Measurements from ENCODE around the gene GPR25. TPM values are rescaled to one million over a fixed set of nuclear protein-coding genes. Genes with fewer than 3 reads are reported as not detected.

The GPR25 gene
- polyA plus RNA-seq, 1 donor (not counting 4 experiments of a cell fraction or from before 2014, with no cell fraction given), result not detected

DNA sequence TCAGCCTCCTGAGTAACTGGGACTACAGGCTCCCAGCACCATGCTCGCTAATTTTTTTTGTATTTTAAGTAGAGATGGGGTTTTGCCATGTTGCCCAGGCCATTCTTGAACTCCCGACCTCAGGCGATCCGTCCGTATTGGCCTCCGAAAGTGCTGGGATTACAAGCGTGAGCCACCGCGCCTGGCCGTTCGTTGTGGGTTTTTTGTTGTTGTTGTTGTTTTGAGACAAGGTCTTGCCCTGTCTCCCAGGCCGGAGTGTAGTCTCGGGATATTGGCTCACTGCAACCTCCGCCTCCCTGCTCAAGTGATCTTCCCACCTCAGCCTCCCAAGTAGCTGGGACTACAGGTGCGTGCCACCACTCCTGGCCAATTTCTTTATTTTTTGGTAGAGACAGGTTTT lies 17.2 kb downstream of the GPR25 start:
- no peaks in the 10 kb centered on the region for H3K36me3 ChIP-seq (ENCODE audit: control insufficient read depth in 2 of 2, extremely low read depth in 1 of 2, insufficient read depth in 2 of 2, low read length in 2 of 2)
- FAIRE-seq (no peak), DNase-seq (ENCODE audit: low read depth, low spot score) (no peak)
- H3K27me3 ChIP-seq (ENCODE audit: control insufficient read depth, extremely low read depth, insufficient read depth, low read length), result no peaks in the 10 kb centered on the region
- H3K27ac ChIP-seq (ENCODE audit: control insufficient read depth, insufficient read depth, low read length), result no peak overlapping the region
- H3K9me1 ChIP-seq (ENCODE audit: control insufficient read depth, extremely low read depth, insufficient read depth, low read length), result no peaks in the 10 kb centered on the region
- no peaks in the 10 kb centered on the region for H3K9me3 ChIP-seq (ENCODE audit: control insufficient read depth, low read depth, low read length)
- no peak overlapping the region for H2AFZ ChIP-seq (ENCODE audit: control insufficient read depth, low read length)
- no peak for TF ChIP-seq EZH2 (IDR thresholded peaks at IDR 0.05; ENCODE audit: low read length)
- TF ChIP-seq, protein P1, sequence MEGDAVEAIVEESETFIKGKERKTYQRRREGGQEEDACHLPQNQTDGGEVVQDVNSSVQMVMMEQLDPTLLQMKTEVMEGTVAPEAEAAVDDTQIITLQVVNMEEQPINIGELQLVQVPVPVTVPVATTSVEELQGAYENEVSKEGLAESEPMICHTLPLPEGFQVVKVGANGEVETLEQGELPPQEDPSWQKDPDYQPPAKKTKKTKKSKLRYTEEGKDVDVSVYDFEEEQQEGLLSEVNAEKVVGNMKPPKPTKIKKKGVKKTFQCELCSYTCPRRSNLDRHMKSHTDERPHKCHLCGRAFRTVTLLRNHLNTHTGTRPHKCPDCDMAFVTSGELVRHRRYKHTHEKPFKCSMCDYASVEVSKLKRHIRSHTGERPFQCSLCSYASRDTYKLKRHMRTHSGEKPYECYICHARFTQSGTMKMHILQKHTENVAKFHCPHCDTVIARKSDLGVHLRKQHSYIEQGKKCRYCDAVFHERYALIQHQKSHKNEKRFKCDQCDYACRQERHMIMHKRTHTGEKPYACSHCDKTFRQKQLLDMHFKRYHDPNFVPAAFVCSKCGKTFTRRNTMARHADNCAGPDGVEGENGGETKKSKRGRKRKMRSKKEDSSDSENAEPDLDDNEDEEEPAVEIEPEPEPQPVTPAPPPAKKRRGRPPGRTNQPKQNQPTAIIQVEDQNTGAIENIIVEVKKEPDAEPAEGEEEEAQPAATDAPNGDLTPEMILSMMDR (optimal IDR thresholded peaks at IDR 0.05 in 1 of 3, IDR thresholded peaks at IDR 0.05 in 1 of 3, conservative IDR thresholded peaks at IDR 0.05 in 1 of 3; ENCODE audit: extremely low read depth in 1 of 3, insufficient read depth in 2 of 3, low read length in 3 of 3), result no peak
- no peak overlapping the region for H3K4me3 ChIP-seq (ENCODE audit: control insufficient read depth in 2 of 3, extremely low read depth in 1 of 3, insufficient read depth in 2 of 3, low read depth in 1 of 3, low read length in 3 of 3)
- H4K20me1 ChIP-seq (ENCODE audit: control insufficient read depth, extremely low read depth, insufficient read depth, low read length), result no peaks in the 10 kb centered on the region
- H3K4me2 ChIP-seq (ENCODE audit: control insufficient read depth, extremely low read depth, insufficient read depth, low read depth, low read length), result no peak overlapping the region
- H3K79me2 ChIP-seq (ENCODE audit: control insufficient read depth, insufficient read depth, low read length), result peaks cover 3% of the 10 kb centered on the region
- H3K4me1 ChIP-seq (ENCODE audit: control insufficient read depth, extremely low read depth, insufficient read depth, low read length), result peaks cover 19% of the 10 kb centered on the region
- dilution Hi-C loops (cut with MboI; ENCODE audit: extremely low pct_ligation_motif_present, low sequenced_read_pairs), result no loop called here
- H3K9ac ChIP-seq (ENCODE audit: control insufficient read depth, extremely low read depth, insufficient read depth, low read length), result no peak overlapping the region

DNA sequence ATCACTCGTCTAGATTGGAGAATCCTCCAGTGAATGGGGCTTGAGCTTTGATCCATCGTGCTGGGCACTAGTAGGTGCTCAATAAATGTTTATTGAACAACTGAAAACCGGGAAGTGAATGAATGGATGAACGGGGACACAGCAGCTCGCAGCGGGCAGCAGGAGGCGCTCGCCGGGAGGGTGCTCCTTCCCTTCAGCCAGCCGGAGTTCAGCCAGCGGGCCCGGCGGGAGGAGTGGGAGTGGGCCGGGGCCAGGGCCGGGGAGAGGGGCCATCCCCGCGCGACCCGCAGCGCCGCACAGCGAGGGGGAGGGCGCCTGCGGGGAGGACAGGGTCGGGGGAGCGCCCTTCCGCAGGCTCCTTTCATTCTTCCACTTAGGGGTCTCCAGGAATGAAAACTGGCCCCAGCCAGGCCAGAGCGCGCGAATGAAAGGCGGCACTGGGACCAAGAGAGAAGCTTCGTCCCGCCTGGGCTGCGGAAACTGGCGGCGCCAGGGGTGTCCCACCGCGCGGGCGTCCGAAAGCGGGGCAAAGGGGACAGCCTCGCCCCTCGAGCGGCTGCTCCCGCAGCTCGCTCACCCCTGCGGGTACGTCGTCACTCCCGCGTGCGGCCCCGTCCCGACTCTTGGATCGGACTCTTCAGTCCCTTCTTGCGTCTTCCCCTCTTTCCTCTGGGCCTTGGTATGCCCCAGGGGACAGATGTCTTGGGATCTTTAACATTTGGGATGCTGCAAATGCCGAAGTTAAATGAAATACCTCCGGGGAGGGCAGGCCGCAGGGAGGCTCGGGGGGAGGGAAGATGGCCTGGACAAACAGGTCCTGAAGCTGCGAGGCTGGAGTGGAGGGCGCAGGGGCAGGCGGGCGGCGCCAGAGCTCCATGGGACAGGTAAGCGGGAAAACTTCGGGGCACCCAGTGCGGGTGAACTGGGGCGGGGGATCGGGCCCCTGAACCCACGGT lies 18.3 kb downstream of the GPR25 start:
- Histone ChIP-seq H3K4me1 (ENCODE audit: control insufficient read depth, extremely low read depth, insufficient read depth, low read length) (peaks cover 24% of the 10 kb centered on the region), H3K9me1 (ENCODE audit: control insufficient read depth, extremely low read depth, insufficient read depth, low read length) (no peaks in the 10 kb centered on the region), H3K27me3 (ENCODE audit: control insufficient read depth, extremely low read depth, insufficient read depth, low read length) (no peaks in the 10 kb centered on the region), H3K4me3 (ENCODE audit: control insufficient read depth in 2 of 3, extremely low read depth in 1 of 3, insufficient read depth in 2 of 3, low read depth in 1 of 3, low read length in 3 of 3) (peak overlapping the region; percentile 42 to 62 (median 57)), H3K79me2 (ENCODE audit: control insufficient read depth, insufficient read depth, low read length) (peaks cover 14% of the 10 kb centered on the region), H3K36me3 (ENCODE audit: control insufficient read depth in 2 of 2, extremely low read depth in 1 of 2, insufficient read depth in 2 of 2, low read length in 2 of 2) (no peaks in the 10 kb centered on the region), H3K9ac (ENCODE audit: control insufficient read depth, extremely low read depth, insufficient read depth, low read length) (peak overlapping the region; percentile 80), H3K9me3 (ENCODE audit: control insufficient read depth, low read depth, low read length) (no peaks in the 10 kb centered on the region), H2AFZ (ENCODE audit: control insufficient read depth, low read length) (peak overlapping the region; percentile 95), H3K27ac (ENCODE audit: control insufficient read depth, insufficient read depth, low read length) (peak overlapping the region; percentile 65), H4K20me1 (ENCODE audit: control insufficient read depth, extremely low read depth, insufficient read depth, low read length) (no peaks in the 10 kb centered on the region), H3K4me2 (ENCODE audit: control insufficient read depth, extremely low read depth, insufficient read depth, low read depth, low read length) (peak overlapping the region; percentile 85)
- no peak for TF ChIP-seq EZH2 (IDR thresholded peaks at IDR 0.05; ENCODE audit: low read length)
- TF ChIP-seq, protein P1 (optimal IDR thresholded peaks at IDR 0.05 in 1 of 3, IDR thresholded peaks at IDR 0.05 in 1 of 3, conservative IDR thresholded peaks at IDR 0.05 in 1 of 3; ENCODE audit: extremely low read depth in 1 of 3, insufficient read depth in 2 of 3, low read length in 3 of 3), result peak; percentile 35 to 75 (median 71)
- FAIRE-seq, result no peak
- dilution Hi-C loops (cut with MboI; ENCODE audit: extremely low pct_ligation_motif_present, low sequenced_read_pairs), result no loop called here
- no peak for DNase-seq (ENCODE audit: low read depth, low spot score)

Measured in keratinocyte (primary cell).